KMS-11 (cell line): Measurements from ENCODE around the gene GRK5.

Experiments
- H2AFZ ChIP-seq: fragments of 200-600 bp; sonication (generic); 2 replicates; pipeline ENCODE4 v1.6.1; 2016; ENCODE audit warnings: antibody characterized with exemption, mixed run types, low read depth
- H3K27ac ChIP-seq: fragments of 200-600 bp; sonication (generic); 2 replicates; pipeline ENCODE4 v1.6.1; 2016; ENCODE audit warnings: mild to moderate bottlenecking, mixed run types
- H3K27me3 ChIP-seq: fragments of 200-600 bp; sonication (generic); 2 replicates; pipeline ENCODE4 v1.6.1; 2017; ENCODE audit warnings: mild to moderate bottlenecking, low read depth, mixed run types, moderate library complexity; ENCODE audit not compliant: insufficient read depth
- H3K36me3 ChIP-seq: fragments of 200-600 bp; sonication (generic); 2 replicates; pipeline ENCODE4 v1.6.1; 2017; ENCODE audit warnings: mild to moderate bottlenecking, mixed run types; ENCODE audit not compliant: insufficient read depth
- H3K4me1 ChIP-seq: fragments of 200-600 bp; sonication (generic); 2 replicates; pipeline ENCODE4 v1.6.1; 2016; ENCODE audit warnings: mild to moderate bottlenecking, low read depth, mixed run types; ENCODE audit not compliant: poor library complexity, severe bottlenecking
- H3K4me2 ChIP-seq: fragments of 200-600 bp; sonication (generic); 2 replicates; pipeline ENCODE4 v1.7.0; 2016; ENCODE audit warnings: mild to moderate bottlenecking, mixed run types
- H3K4me3 ChIP-seq: fragments of 200-600 bp; sonication (generic); IDR thresholded peaks from 2 replicates; pipeline ENCODE4 v1.6.1; 2017; ENCODE audit warnings: low read depth, low read length, mixed read lengths; ENCODE audit not compliant: insufficient read depth
- H3K79me2 ChIP-seq: fragments of 200-600 bp; sonication (generic); 2 replicates; pipeline ENCODE4 v1.6.1; 2016; ENCODE audit warnings: low read depth, mixed run types; ENCODE audit not compliant: insufficient read depth
- H3K9ac ChIP-seq: fragments of 200-600 bp; sonication (generic); 2 replicates; pipeline ENCODE4 v1.6.1; 2016; ENCODE audit warnings: mild to moderate bottlenecking, mixed run types
- H4K20me1 ChIP-seq: fragments of 200-600 bp; sonication (generic); 2 replicates; pipeline ENCODE4 v1.6.1; 2016; ENCODE audit warnings: mild to moderate bottlenecking, mixed run types; ENCODE audit not compliant: insufficient read depth
- TF ChIP-seq, protein P1 (sequence below): fragments of 200-600 bp; sonication (generic); conservative IDR thresholded peaks from 2 replicates; pipeline ENCODE4 v1.6.1; 2017; ENCODE audit warnings: low read depth, mild to moderate bottlenecking, antibody characterized with exemption, low read length, moderate library complexity, mixed read lengths

Gene GRK5

GRCh38 chr10:119415536-119416503, 208.4 kb downstream of the GRK5 start:
- H3K36me3 ChIP-seq = no peaks in the 10 kb centered on the region
- no peaks in the 10 kb centered on the region for H3K79me2 ChIP-seq
- no peaks in the 10 kb centered on the region for H3K4me1 ChIP-seq
- H3K27ac ChIP-seq = no peak overlapping the region
- no peaks in the 10 kb centered on the region for H3K27me3 ChIP-seq
- no peak overlapping the region for H2AFZ ChIP-seq
- H4K20me1 ChIP-seq = no peaks in the 10 kb centered on the region
- H3K4me3 ChIP-seq = no peak overlapping the region
- H3K4me2 ChIP-seq = no peak overlapping the region
- TF ChIP-seq, protein P1, sequence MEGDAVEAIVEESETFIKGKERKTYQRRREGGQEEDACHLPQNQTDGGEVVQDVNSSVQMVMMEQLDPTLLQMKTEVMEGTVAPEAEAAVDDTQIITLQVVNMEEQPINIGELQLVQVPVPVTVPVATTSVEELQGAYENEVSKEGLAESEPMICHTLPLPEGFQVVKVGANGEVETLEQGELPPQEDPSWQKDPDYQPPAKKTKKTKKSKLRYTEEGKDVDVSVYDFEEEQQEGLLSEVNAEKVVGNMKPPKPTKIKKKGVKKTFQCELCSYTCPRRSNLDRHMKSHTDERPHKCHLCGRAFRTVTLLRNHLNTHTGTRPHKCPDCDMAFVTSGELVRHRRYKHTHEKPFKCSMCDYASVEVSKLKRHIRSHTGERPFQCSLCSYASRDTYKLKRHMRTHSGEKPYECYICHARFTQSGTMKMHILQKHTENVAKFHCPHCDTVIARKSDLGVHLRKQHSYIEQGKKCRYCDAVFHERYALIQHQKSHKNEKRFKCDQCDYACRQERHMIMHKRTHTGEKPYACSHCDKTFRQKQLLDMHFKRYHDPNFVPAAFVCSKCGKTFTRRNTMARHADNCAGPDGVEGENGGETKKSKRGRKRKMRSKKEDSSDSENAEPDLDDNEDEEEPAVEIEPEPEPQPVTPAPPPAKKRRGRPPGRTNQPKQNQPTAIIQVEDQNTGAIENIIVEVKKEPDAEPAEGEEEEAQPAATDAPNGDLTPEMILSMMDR = no peak
- H3K9ac ChIP-seq = no peak overlapping the region

DNA sequence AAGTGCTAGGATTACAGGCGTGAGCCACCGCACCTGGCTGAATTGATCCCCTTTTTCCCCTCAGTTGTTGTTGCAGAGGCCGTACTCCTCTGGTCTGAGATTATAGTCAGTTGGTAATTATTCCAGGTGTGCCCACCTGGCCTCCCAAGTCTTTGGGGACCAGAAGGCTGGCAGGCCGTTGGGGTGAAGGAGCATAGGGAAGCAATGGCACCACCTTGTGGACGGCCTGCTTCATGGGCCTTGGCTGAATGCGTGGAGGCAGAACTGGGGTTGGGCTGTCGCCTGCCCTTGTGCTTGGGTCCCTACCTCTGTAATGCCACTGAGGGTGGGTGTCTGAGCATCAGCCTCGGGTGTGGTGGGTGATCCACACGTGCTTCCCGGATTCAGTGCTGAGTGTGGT, 209.5 kb downstream of the GRK5 start:
- no peaks in the 10 kb centered on the region for H3K79me2 ChIP-seq
- no peaks in the 10 kb centered on the region for H4K20me1 ChIP-seq
- H3K36me3 ChIP-seq = no peaks in the 10 kb centered on the region
- no peak overlapping the region for H3K27ac ChIP-seq
- TF ChIP-seq, protein P1 = peak; percentile 71
- no peak overlapping the region for H3K4me2 ChIP-seq
- no peak overlapping the region for H3K9ac ChIP-seq
- H3K27me3 ChIP-seq = no peaks in the 10 kb centered on the region
- no peak overlapping the region for H3K4me3 ChIP-seq
- no peak overlapping the region for H2AFZ ChIP-seq
- no peaks in the 10 kb centered on the region for H3K4me1 ChIP-seq

DNA sequence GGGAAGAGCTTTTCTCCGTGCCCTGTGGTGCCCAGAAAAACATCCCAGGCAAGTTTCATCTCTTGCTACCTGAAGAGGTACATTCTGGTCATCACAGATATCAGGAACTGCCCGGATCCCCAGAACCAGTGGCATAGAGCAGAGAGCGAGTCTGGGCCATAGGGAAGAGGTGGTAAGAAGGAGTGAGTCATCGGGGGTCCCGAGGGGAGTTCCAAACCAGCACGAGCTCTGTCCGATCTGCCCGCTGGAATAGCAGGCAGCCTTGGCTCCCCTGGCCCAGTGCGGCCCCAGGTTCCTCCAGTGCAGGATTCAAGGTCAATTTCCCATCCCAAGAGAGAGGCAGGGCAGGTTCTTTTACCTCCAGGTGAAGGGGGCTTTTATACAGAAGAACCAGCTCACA, 210.5 kb downstream of the GRK5 start:
- Histone ChIP-seq H3K4me2 (no peak overlapping the region), H3K4me1 (no peaks in the 10 kb centered on the region), H3K27ac (no peak overlapping the region), H3K4me3 (no peak overlapping the region), H3K27me3 (no peaks in the 10 kb centered on the region), H4K20me1 (no peaks in the 10 kb centered on the region), H3K36me3 (no peaks in the 10 kb centered on the region), H3K9ac (no peak overlapping the region), H3K79me2 (no peaks in the 10 kb centered on the region), H2AFZ (no peak overlapping the region)
- TF ChIP-seq, protein P1 = no peak

GRCh38 chr10:119418362-119418761, 211.0 kb downstream of the GRK5 start:
- H3K36me3 ChIP-seq = no peaks in the 10 kb centered on the region
- H2AFZ ChIP-seq = no peak overlapping the region
- TF ChIP-seq, protein P1 = no peak
- no peaks in the 10 kb centered on the region for H3K27me3 ChIP-seq
- H3K4me1 ChIP-seq = no peaks in the 10 kb centered on the region
- H3K4me3 ChIP-seq = no peak overlapping the region
- no peak overlapping the region for H3K9ac ChIP-seq
- H3K27ac ChIP-seq = no peak overlapping the region
- no peak overlapping the region for H3K4me2 ChIP-seq
- no peaks in the 10 kb centered on the region for H3K79me2 ChIP-seq
- H4K20me1 ChIP-seq = no peaks in the 10 kb centered on the region
